ENCODE data around the gene OTOGL.
A peak's percentile ranks its signal among the peaks of the same experiment; 100 is the strongest.
"Not testable (repeated sequence)": the region's sequence is repeated elsewhere in the genome, so short reads cannot be mapped to it uniquely, and the experiment has no call there.

The OTOGL gene

GRCh38 chr12:80226576-80226975, 127.2 kb downstream of the OTOGL start:
- DNase-seq (ENCODE audit: low spot score), result no peak

DNA sequence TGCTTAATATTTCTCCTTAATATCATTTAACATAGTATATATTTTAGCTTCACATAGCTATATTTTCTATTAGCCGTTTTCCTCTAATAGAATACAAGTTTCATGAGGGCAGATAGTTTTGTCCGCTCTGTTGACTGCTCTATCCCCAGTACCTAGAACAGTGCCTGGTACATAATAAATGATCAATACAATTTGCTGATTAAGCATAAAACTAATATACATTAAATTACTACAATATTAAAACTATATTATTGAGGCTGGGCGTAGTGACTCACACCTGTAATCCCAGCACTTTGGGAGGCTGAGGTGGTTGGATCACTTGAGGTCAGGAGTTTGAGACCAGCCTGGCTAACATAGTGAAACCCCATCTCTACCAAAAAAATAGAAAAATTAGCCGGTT, 128.6 kb downstream of the OTOGL start:
- DNase-seq (ENCODE audit: low spot score), result not testable (repeated sequence)

DNA sequence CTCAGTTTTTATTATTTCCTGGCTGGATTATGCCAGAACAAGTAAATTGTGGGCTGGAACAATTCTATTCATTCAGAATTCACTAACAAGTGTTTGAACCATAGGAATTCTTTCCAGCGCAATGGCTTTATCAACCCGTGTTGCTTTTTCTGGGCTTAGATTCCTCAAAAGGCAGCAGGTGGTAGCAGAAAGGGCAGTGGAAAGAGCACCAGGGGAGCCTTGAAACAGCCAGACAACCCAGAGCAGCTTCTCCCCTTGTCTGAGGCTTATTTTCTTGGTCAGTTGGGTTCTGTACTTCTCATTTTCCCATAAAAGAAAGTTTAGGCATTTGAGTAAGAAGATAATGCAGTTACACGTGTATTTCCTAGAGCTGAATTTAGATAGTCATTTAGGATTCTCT, 130.7 kb downstream of the OTOGL start:
- DNase-seq (ENCODE audit: low spot score), result peak; percentile 10

GRCh38 chr12:80232837-80233236, 133.5 kb downstream of the OTOGL start:
- no peak for DNase-seq (ENCODE audit: low spot score)

DNA sequence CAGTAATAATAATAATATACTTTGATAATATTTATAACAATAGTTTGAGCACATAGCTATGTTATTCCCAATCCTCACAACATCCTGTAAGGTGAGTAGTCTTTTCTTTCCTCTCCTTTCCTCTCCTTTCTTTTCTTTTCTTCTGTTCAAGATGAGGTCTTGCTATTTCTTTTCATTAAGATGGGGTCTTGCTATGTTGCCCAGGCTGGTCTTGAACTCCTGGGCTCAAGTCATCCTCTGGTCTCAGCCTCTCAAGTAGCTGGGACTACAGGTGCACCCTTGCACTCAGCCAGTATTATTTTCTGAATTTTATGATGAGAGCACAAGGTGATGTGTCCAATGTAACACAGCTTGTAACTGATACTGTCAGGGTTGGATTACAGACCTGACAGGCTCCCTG, 134.6 kb downstream of the OTOGL start:
- no peak for DNase-seq (ENCODE audit: low spot score)

DNA sequence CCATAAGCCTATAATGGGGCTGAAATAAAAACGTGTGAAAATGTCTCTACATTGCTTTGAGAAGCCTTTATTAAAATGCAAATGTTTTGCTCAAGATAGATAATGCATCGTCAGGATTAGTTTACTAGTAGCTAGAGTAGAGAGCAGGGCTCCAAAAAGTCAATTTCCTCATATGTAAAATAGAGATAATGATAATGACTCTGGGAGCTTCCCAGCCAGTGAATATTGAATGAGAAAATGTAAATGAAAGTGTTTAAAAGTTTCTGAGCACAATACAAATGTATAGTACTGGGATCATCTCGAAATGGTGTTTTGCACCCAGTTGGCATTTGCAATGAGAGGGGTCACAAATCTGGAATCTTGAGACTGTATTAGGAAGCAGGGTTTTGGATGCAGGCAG, 135.3 kb downstream of the OTOGL start:
- no peak for DNase-seq (ENCODE audit: low spot score)

DNA sequence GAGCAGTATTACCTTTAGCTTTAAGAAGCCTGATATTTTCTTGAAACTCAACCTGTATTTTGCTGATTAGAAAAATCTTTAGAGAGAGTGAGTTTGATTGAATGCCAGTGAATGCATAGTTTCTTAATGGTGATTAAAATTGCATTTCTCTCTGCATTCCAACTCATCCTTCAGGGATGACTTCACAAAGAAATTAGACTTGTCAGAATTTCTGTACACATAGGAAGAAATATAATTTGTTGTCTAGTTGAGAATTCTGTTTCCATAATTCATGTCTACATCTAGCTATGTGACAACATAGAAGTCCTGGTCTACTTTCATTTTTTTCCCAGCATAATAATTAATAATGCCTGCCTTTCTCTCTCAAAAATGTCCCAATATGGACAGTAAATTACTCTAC, 136.6 kb downstream of the OTOGL start:
- no peak for DNase-seq (ENCODE audit: low spot score)

- no peak for DNase-seq (ENCODE audit: low spot score)
Measured at GRCh38 chr12:80239867-80240266, 140.5 kb downstream of the OTOGL start.

GRCh38 chr12:80241576-80242273, 142.4 kb downstream of the OTOGL start:
- no peak for DNase-seq (ENCODE audit: low spot score)

- DNase-seq (ENCODE audit: low spot score), result no peak
Measured at GRCh38 chr12:80242321-80242720, 143.0 kb downstream of the OTOGL start.

DNA sequence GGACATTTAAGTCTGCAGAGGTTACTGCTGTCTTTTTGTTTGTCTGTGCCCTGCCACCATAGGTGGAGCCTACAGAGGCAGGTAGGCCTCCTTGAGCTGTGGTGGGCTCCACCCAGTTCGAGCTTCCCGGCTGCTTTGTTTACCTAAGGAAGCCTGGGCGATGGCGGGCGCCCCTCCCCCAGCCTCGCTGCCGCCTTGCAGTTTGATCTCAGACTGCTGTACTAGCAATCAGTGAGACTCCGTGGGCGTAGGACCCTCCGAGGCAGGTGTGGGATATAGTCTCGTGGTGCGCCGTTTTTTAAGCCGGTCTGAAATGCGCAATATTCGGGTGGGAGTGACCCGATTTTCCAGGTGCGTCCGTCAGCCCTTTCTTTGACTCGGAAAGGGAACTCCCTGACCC, 150.2 kb downstream of the OTOGL start:
- DNase-seq (ENCODE audit: low spot score), result not testable (repeated sequence)

DNA sequence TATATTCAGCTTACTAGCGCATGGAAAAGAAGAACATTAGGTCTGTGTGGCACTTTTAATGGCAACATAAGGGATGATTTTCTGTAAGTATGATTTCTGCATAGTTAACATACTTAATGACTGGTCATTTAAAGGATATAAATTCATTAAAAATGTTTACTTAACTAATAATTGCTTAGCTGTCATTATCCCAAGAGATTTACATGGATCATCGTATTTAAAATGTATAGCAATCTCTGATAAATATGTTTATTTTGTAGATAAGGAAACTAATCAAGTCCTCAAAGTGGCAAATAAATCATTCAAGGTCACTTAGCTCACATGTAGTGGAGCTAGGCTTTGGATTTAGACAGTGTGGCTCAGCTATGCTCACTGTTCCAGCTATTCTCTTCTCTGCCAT, 158.6 kb downstream of the OTOGL start:
- no peak for DNase-seq (ENCODE audit: low spot score)

- DNase-seq (ENCODE audit: low spot score), result no peak
Measured at GRCh38 chr12:80260269-80260668, 160.9 kb downstream of the OTOGL start.

GRCh38 chr12:80261403-80261802, 162.1 kb downstream of the OTOGL start:
- DNase-seq (ENCODE audit: low spot score), result no peak

- DNase-seq (ENCODE audit: low spot score), result no peak
Measured at GRCh38 chr12:80262346-80262745, 163.0 kb downstream of the OTOGL start.

DNA sequence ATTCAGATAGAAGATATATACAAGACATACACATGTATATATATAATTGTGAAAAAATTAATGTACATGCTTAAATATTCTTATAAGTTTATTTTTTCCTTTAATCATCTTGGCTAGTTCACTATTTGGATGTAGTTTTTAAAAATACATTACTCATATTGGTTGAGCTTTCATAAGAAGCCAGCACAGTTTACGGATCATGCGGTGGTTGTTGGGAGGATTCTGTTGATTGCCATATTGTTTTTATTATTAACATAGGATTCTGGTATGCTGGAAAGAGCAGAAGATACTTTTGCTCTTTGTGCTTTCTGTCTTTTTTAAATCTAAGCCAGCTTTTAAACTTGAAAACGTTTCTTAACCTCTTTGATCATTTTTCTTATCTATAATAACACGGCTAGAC, 163.4 kb downstream of the OTOGL start:
- DNase-seq (ENCODE audit: low spot score), result no peak

DNA sequence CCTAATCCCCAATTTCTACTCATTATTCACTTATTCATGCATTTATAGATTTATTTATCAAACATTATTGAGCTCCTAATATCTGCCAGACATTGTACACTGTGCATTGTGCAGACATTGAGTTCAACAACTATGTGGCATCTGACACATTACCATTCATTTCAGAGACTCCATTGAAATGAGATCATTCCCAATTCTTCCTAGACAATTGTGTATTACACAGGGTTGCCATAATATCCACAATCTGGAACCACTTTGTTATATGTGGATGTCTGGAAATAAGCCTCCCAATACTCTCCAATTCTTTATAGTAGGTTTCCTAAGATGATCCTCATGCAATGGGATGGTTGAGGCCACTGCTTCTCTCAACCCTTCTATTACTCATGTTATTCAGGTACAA, 165.0 kb downstream of the OTOGL start:
- DNase-seq (ENCODE audit: low spot score), result no peak

- DNase-seq (ENCODE audit: low spot score), result no peak
Measured at GRCh38 chr12:80264891-80265290, 165.6 kb downstream of the OTOGL start.

DNA sequence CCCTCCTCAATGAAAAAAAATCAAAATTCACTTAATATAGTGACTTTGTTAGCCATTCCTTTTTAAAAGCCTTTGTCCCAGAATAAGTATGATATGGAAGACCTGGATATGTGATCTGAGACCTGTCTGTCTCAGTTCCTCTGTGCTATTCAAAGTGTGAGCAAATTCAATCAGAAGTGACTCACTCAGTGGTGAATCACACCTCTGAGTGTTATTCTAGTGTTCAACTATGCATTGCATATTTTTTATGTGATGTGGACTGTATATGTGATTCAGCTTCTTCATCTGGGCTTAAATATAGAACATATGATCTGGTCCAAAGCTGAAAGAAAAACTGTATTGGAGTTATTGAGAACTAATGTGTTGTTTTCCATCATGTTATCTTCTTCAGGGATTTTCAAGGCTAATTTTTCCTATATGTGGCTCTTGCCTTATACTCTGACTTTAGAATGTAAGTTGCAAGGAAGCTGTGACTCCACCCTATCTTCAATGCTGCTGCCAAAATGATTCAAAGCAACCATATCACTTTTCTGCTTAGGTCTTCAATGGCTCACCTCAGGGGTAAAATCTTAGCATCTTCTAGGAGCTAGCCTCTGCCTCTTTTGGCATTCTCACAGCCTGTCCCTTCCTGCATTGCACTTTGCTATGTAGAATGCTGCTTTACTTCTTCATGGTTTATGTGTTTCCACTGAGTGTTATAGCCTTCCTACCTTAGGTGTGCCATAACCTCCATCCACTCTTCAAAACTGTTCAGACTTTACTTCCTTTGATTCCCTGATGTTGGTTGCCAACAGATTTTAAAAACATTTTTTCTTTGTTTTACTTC, 169.8 kb downstream of the OTOGL start:
- no peak for DNase-seq (ENCODE audit: low spot score)

DNA sequence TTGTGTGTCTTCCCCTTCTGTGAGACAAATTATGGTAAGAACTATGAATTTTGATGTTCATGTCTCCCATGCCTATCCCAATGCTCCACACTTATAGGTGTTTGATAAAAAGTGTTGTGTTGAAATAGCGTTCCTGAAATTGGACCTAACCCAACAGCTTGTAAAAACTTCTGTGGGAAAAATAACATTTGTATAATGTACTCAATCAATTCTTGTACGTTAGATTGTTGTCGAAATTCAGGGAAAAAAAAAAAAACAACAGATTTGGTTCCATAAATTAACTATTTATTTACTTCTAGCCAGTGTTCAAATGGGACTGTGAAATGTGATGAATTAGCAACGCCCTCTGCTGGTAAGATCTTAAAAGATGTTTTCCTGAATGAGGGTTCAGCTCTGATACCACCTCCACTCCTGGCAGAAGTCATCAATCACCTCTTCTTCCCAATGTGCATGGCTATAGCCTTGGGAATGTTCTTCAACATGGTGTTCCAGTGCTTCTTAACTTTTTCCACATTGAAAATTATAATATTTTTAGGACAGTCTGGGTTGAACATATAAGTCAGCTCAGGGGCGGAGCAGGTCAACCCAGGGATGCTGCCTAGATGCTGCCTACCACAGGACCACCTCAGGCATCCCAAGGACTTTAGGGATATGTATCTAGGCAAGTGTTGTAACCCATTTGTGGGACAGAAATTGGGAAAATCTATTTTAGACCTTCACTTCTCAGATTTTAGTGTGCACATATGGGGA, 170.6 kb downstream of the OTOGL start:
- DNase-seq (ENCODE audit: low spot score), result peak; percentile 3

- DNase-seq (ENCODE audit: low spot score), result no peak
Measured at GRCh38 chr12:80271780-80272179, 172.4 kb downstream of the OTOGL start.

- no peak for DNase-seq (ENCODE audit: low spot score)
Measured at GRCh38 chr12:80272387-80272915, 173.1 kb downstream of the OTOGL start.

- DNase-seq (ENCODE audit: low spot score), result no peak
Measured at GRCh38 chr12:80273144-80273543, 173.8 kb downstream of the OTOGL start.
